Lung (tissue), 12 donors: ENCODE measurements around the gene MAP4K3. TPM values are rescaled to one million over a fixed set of nuclear protein-coding genes. Genes with fewer than 3 reads are reported as not detected.

Experiments
- ATAC-seq: fragments of 200-7000 bp; cut with Tn5 transposase; one replicate; pipeline ENCODE4 v1.9.1; 2020; ENCODE audit warnings: moderate number of reproducible peaks; ENCODE audit not compliant: insufficient read depth, low FRiP score
- DNase-seq, 3 donors: peaks; one replicate each; pipeline ENCODE4 v3.0.0-alpha.2; 2013 to 2017
- H3K27ac ChIP-seq, 2 donors: one replicate each; pipeline ENCODE4 v1.5.1; 2013; ENCODE audit warnings: mild to moderate bottlenecking in 2 of 2, moderate library complexity in 2 of 2, control low read depth in 1 of 2, inconsistent platforms in 1 of 2, low read depth in 1 of 2, low read length in 1 of 2
- H3K27me3 ChIP-seq, 3 donors: one replicate each; pipeline ENCODE4 v1.5.1; 2013; ENCODE audit warnings: low read length in 2 of 3; ENCODE audit not compliant: control insufficient read depth in 3 of 3, insufficient read depth in 3 of 3
- H3K36me3 ChIP-seq, 4 donors: one replicate each; pipeline ENCODE4 v1.5.1; 2013; ENCODE audit warnings: low read length in 4 of 4, mild to moderate bottlenecking in 1 of 4, moderate library complexity in 1 of 4; ENCODE audit not compliant: control insufficient read depth in 4 of 4, insufficient read depth in 4 of 4
- H3K4me1 ChIP-seq, 5 donors: one replicate each; pipeline ENCODE4 v1.5.1; 2013; ENCODE audit warnings: low read length in 5 of 5, mild to moderate bottlenecking in 2 of 5, moderate library complexity in 1 of 5; ENCODE audit not compliant: control insufficient read depth in 5 of 5, insufficient read depth in 5 of 5
- H3K4me3 ChIP-seq: one replicate; pipeline ENCODE4 v1.5.1; 2013; ENCODE audit warnings: mild to moderate bottlenecking, control low read depth, moderate library complexity
- H3K9ac ChIP-seq, 2 donors: one replicate each; pipeline ENCODE4 v1.5.1; 2013; ENCODE audit warnings: low read length in 2 of 2, control low read depth in 1 of 2; ENCODE audit not compliant: insufficient read depth in 1 of 2
- H3K9me3 ChIP-seq, 4 donors: one replicate each; pipeline ENCODE4 v1.5.1; 2013; ENCODE audit warnings: low read length in 3 of 4, mild to moderate bottlenecking in 1 of 4, moderate library complexity in 1 of 4; ENCODE audit not compliant: control insufficient read depth in 4 of 4, insufficient read depth in 3 of 4
- WGBS, 2 donors: extraction: QIAGEN DNeasy Blood & Tissue Kit; methylation state at CpG; one replicate each; pipeline ENCODE4 v1.1.7; 2013; 5-methylcytosine and 5-hydroxymethylcytosine counted together
- polyA plus RNA-seq, 2 donors: library from polyadenylated mRNA; stranded (reverse); fragments of 200-250 nt; gene quantifications; one replicate each; pipeline ENCODE4 v1.2.1, GENCODE V29; 2013
- total RNA-seq, 2 donors: library from RNA; depleted of rRNA in 1 of 2; stranded (reverse); fragments of >200 nt in 1 of 2; gene quantifications; one replicate each; pipeline ENCODE4 v1.2.1, GENCODE V29; 2014 to 2021
- TF ChIP-seq, protein P1 (sequence below): IDR thresholded peaks from 2 replicates; pipeline ENCODE4 v1.5.1; 2012; ENCODE audit warnings: mild to moderate bottlenecking; ENCODE audit errors: control extremely low read depth, extremely low read depth
- donor health status: control.
- donor health status: control.
- donor health status: Bipolar disorder and iron deficiency.
- donor health status: healthy.
- donor health status: DM: yes; HTN: yes; CAD: no.

Gene MAP4K3
- total and polyA plus RNA-seq, 4 donors = 9.9 to 97.9 (median 27.1) TPM

DNA sequence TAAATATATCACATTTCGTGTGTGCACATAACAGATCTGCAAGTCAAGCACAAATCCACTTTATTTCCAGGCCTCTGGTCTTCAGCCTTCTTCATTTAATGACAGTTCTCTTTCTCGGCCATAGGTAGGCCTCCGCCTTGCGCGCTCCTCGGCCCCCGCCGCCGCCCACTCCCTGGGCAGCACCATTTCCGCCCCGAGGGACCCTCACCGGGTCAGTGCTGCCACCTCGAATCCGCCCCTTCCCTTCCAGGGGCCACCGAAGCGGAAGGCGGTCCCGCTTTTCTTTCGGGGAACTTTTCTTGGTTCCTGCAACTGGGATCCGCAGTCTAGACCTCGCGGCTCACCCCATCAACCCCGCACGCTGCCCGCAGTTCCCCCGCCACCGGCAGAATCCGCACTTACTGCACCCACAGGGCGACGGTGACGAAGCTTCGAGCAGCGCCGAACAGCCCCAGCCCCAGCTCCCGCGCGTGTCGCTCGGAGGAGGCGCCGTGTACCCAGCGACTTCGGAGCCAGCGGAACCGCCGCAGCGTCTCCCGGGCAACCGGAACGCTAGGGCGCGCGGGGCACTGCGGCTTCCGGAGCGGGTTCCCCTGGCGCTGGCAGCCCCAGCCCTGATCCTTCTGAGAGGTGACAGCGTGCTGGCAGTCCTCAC is 193.5 kb downstream of the MAP4K3 start, which contains the start of gene CDKL4:
Gene CDKL4 (minus strand): TSS at position 502 of the 655 bp plus-strand sequence.
- Histone ChIP-seq H3K4me3 (no peak within 1 kb of the TSS), H3K27me3 (no peaks in the 10 kb centered on the region), H3K36me3 (peaks cover 0 to 2% (median under 1%) of the 10 kb centered on the region in 4 donors), H3K9ac (no peak within 1 kb of the TSS), H3K4me1 (peaks cover 0 to 2% (median 0%) of the 10 kb centered on the region in 5 donors), H3K9me3 (peaks cover 0 to 2% (median 0%) of the 10 kb centered on the region in 4 donors), H3K27ac (no peak within 1 kb of the TSS)
- ATAC-seq = peak; percentile 55
- DNase-seq = peak in 1 of 3 donors; percentile 40
- TF ChIP-seq, protein P1, sequence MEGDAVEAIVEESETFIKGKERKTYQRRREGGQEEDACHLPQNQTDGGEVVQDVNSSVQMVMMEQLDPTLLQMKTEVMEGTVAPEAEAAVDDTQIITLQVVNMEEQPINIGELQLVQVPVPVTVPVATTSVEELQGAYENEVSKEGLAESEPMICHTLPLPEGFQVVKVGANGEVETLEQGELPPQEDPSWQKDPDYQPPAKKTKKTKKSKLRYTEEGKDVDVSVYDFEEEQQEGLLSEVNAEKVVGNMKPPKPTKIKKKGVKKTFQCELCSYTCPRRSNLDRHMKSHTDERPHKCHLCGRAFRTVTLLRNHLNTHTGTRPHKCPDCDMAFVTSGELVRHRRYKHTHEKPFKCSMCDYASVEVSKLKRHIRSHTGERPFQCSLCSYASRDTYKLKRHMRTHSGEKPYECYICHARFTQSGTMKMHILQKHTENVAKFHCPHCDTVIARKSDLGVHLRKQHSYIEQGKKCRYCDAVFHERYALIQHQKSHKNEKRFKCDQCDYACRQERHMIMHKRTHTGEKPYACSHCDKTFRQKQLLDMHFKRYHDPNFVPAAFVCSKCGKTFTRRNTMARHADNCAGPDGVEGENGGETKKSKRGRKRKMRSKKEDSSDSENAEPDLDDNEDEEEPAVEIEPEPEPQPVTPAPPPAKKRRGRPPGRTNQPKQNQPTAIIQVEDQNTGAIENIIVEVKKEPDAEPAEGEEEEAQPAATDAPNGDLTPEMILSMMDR = no peak
- 62 to 65% methylated on average over 57 to 58 of the region's 58 CpGs for WGBS, 2 donors

DNA sequence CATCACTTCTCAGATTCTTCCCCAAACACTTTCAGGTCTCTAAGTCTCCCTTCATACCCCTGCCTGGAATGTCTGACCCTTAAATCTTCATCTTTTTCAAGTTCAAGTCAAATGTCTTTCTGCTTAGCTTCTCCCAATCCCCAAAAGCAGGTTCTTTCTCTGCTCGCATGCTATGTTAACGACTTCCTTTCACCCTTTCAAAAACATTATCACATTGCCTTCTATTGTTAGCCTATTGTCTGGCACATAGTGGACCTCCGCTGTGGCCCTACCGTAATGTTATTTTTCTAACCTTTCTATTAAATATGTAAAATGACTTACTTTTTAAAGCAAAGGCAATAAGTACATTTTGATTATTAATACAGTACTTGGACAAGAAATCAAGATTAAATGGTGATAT is 195.5 kb downstream of the MAP4K3 start:
- ATAC-seq = no peak
- peaks cover 0 to 1% (median 0%) of the 10 kb centered on the region in 4 donors for H3K36me3 ChIP-seq
- 60 to 76% methylated on average over 4 of the region's 4 CpGs for WGBS, 2 donors

DNA sequence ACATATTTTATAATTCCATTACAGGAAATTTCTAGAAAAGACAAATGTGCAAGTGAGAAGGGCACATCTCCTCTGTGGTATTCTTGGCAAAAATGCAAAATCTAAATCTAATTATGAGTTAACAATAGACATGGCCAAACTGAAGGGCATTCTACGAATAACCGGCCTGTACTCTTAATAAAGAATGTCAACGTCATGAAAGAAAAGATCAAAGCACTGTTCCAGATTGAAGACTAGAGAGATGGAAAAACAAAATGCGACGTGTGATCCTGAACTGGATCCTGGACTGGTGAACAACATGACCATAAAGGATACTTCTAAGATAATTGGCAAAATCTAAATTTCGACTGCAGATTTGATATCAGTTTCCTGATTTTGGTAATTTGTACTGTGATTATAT is 196.3 kb downstream of the MAP4K3 start:
- Histone ChIP-seq H3K27me3 (no peaks in the 10 kb centered on the region), H3K36me3 (peaks cover 0 to 1% (median 0%) of the 10 kb centered on the region in 4 donors), H3K4me1 (no peaks in the 10 kb centered on the region), H3K4me3 (no peak overlapping the region), H3K9me3 (peaks cover 0 to 2% (median 0%) of the 10 kb centered on the region in 4 donors), H3K9ac (no peak overlapping the region), H3K27ac (no peak overlapping the region)
- WGBS, 2 donors = 85 to 90% methylated on average over 6 of the region's 6 CpGs
- no peak for DNase-seq
- ATAC-seq = no peak
- TF ChIP-seq, protein P1 = no peak

More for the DNA sequence above, 195.5 kb downstream of the MAP4K3 start:
- no peak for DNase-seq
- TF ChIP-seq, protein P1 = no peak
- Histone ChIP-seq H3K9ac (no peak overlapping the region), H3K27ac (no peak overlapping the region), H3K4me1 (no peaks in the 10 kb centered on the region), H3K9me3 (peaks cover 0 to 2% (median 0%) of the 10 kb centered on the region in 4 donors), H3K27me3 (no peaks in the 10 kb centered on the region), H3K4me3 (no peak overlapping the region)
